GM23338 (cell line): ENCODE data around the gene COMTD1. TPM values are rescaled to one million over a fixed set of nuclear protein-coding genes. Genes with fewer than 3 reads are reported as not detected.

Experiments used
- ATAC-seq: fragments of 200-7000 bp; cut with Tn5 transposase; 3 replicates; pipeline ENCODE4 v1.9.1; 2020
- DNase-seq: peaks from one replicate; pipeline ENCODE4 v3.0.0-alpha.2; 2015; ENCODE audit warnings: low spot score
- H2AFZ ChIP-seq: fragments of 200-600 bp; sonication (generic); 2 replicates; pipeline ENCODE4 v1.8.0; 2016; ENCODE audit warnings: antibody characterized with exemption, mild to moderate bottlenecking, moderate library complexity
- H3F3A ChIP-seq: fragments of 200-600 bp; sonication (generic); replicated peaks from 2 replicates; pipeline ENCODE4 v1.8.0; 2017; ENCODE audit warnings: antibody characterized with exemption, mixed run types, low read depth
- H3K27ac ChIP-seq: fragments of 200-600 bp; sonication (generic); 2 replicates; pipeline ENCODE4 v1.6.1; 2016; ENCODE audit warnings: low read depth
- H3K27me3 ChIP-seq: fragments of 200-600 bp; sonication (generic); 2 replicates; pipeline ENCODE4 v1.8.0; 2016; ENCODE audit warnings: mild to moderate bottlenecking, mixed run types, moderate library complexity; ENCODE audit not compliant: insufficient read depth
- H3K36me3 ChIP-seq: fragments of 200-600 bp; sonication (generic); 2 replicates; pipeline ENCODE4 v1.8.0; 2016; ENCODE audit warnings: mild to moderate bottlenecking; ENCODE audit not compliant: insufficient read depth
- H3K4me1 ChIP-seq: fragments of 200-600 bp; sonication (generic); 2 replicates; pipeline ENCODE4 v1.8.0; 2016; ENCODE audit warnings: mild to moderate bottlenecking, moderate library complexity; ENCODE audit not compliant: insufficient read depth
- H3K4me2 ChIP-seq: fragments of 200-600 bp; sonication (generic); 2 replicates; pipeline ENCODE4 v1.7.1; 2017; ENCODE audit warnings: mixed run types
- H3K4me3 ChIP-seq: fragments of 200-600 bp; sonication (generic); 2 replicates; pipeline ENCODE4 v1.6.1; 2016; ENCODE audit warnings: mixed run types
- H3K79me2 ChIP-seq: fragments of 200-600 bp; sonication (generic); replicated peaks from 2 replicates; pipeline ENCODE4 v1.8.0; 2017; ENCODE audit warnings: mild to moderate bottlenecking; ENCODE audit not compliant: insufficient read depth
- H3K9me2 ChIP-seq: fragments of 200-600 bp; sonication (generic); 2 replicates; pipeline ENCODE4 v1.8.0; 2017; ENCODE audit not compliant: insufficient read depth
- H4K20me1 ChIP-seq: fragments of 200-600 bp; sonication (generic); replicated peaks from 2 replicates; pipeline ENCODE4 v1.8.0; 2017; ENCODE audit warnings: mild to moderate bottlenecking; ENCODE audit not compliant: insufficient read depth
- H3K27ac Mint-ChIP-seq: 2 replicates; pipeline ENCODE4 v1.8.0; 2020; ENCODE audit warnings: inconsistent platforms, mild to moderate bottlenecking, moderate library complexity, mixed read lengths
- H3K27me3 Mint-ChIP-seq: 3 replicates; pipeline ENCODE4 v1.8.0; 2022; ENCODE audit warnings: low read depth, mild to moderate bottlenecking, moderate library complexity, mixed read lengths, inconsistent platforms; ENCODE audit not compliant: insufficient read depth, poor library complexity
- H3K36me3 Mint-ChIP-seq: 3 replicates; pipeline ENCODE4 v1.8.0; 2021; ENCODE audit warnings: low read depth, mild to moderate bottlenecking, inconsistent platforms, moderate library complexity, mixed read lengths
- H3K4me1 Mint-ChIP-seq: 3 replicates; pipeline ENCODE4 v1.8.0; 2020; ENCODE audit warnings: mild to moderate bottlenecking, inconsistent platforms, mixed read lengths
- H3K4me3 Mint-ChIP-seq: 3 replicates; pipeline ENCODE4 v1.8.0; 2021; ENCODE audit warnings: moderate library complexity, mild to moderate bottlenecking, inconsistent platforms, mixed read lengths
- H3K9me3 Mint-ChIP-seq: 3 replicates; pipeline ENCODE4 v1.8.0; 2020; ENCODE audit warnings: moderate library complexity, mild to moderate bottlenecking, inconsistent platforms, mixed read lengths
- CREB1 ChIP-seq: fragments of 250-450 bp; sonication (Bioruptor Pico); IDR thresholded peaks from 2 replicates; pipeline ENCODE4 v1.5.0; 2020; ENCODE audit warnings: low read depth, mild to moderate bottlenecking, moderate library complexity
- EZH2 ChIP-seq: fragments of 200-600 bp; sonication (generic); IDR thresholded peaks from one replicate; pipeline ENCODE4 v1.8.0; 2017; ENCODE audit warnings: antibody characterized with exemption, mild to moderate bottlenecking, low read depth; ENCODE audit not compliant: unreplicated experiment
- EZH2phosphoT487 ChIP-seq: fragments of 200-600 bp; sonication (generic); IDR thresholded peaks from one replicate; pipeline ENCODE4 v1.8.1; 2018; ENCODE audit warnings: antibody characterized with exemption; ENCODE audit not compliant: unreplicated experiment
- POLR2AphosphoS5 ChIP-seq: IDR thresholded peaks from 2 replicates; pipeline ENCODE4 v1.6.1; 2016; ENCODE audit warnings: antibody characterized with exemption, low read depth
- ZNF331 ChIP-seq: fragments of 250-450 bp; sonication (Bioruptor Pico); IDR thresholded peaks from 2 replicates; pipeline ENCODE4 v1.5.0; 2020; ENCODE audit warnings: low read depth, mild to moderate bottlenecking, moderate library complexity
- polyA plus RNA-seq: library from polyadenylated mRNA; unstranded; fragments of >200 nt; fragmentation: Nextera tagmentation; extraction: Ambion mirVana; gene quantifications from 2 replicates; pipeline ENCODE4 v1.2.1, GENCODE V29; 2016
- total RNA-seq: library from RNA; depleted of rRNA; stranded (reverse); fragments of >200 nt; shearing (Covaris generic); gene quantifications from 2 replicates; pipeline ENCODE4 v1.2.3, GENCODE V29; 2014
- TF ChIP-seq, protein P1 (sequence below), 2 experiments: fragments of 200-600 bp in 1 of 2; sonication (generic) in 1 of 2; conservative IDR thresholded peaks; 2 replicates each; pipeline versions ENCODE4 v1.5.1 to v1.6.1; 2016 to 2017; ENCODE audit warnings: antibody characterized with exemption in 2 of 2, low read depth in 2 of 2, mild to moderate bottlenecking in 2 of 2, moderate library complexity in 1 of 2
- TF ChIP-seq, protein P2 (sequence below): IDR thresholded peaks from one replicate; pipeline ENCODE4 v1.6.1; 2018; ENCODE audit warnings: antibody characterized with exemption; ENCODE audit not compliant: unreplicated experiment
- TF ChIP-seq, protein P3 (sequence below): fragments of 250-450 bp; sonication (Bioruptor Pico); IDR thresholded peaks from 2 replicates; pipeline ENCODE4 v1.5.0; 2020; ENCODE audit warnings: mild to moderate bottlenecking, moderate library complexity

Gene COMTD1
- total and polyA plus RNA-seq, 2 experiments from 2014 or later: 40.0 to 46.7 TPM

DNA sequence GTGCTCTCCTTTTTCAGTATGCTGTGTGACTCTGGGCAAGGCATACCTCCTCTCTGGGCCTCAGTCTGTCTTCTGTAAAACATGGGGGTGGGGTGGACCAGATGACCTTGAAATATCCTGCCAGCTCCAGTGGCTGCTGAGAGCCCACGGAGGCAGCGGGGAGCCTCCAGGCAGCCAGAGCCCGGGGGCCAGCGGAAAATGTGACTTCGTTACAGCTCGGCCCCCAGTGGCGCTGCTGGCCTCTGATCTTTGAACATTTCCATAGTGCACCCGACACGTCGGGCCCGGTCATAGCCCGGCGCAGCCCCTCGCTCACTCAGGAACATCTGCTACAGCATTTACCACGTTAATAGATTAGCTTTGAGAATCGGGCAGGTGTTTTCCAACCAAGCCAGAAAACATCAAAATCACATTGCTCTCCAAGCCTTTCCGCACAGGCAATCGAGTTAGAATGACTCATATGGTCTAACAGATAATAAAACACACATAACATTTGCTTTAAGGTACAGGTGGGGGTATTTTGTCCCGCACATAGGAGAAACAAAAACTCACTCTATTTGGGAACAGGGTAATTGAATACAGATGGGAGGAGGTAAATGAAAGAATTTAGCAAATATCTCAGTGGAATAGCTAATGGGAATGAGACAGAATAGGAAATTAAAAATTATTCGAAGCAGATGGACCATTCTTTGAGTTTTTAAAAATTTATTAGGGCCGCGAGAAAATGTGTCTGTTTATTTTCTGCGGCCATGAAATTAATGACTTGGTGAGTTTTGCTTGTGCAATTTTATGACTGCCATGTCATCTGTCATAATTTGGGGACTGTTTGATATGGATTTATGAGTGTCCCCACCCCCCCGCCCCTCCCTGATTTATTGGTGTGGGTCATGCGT lies 26.3 kb upstream of the COMTD1 start:
- no peak; the same call in 2 of the 3 replicates for ATAC-seq
- H3K4me3 Mint-ChIP-seq: no peak overlapping the region
- no peaks in the 10 kb centered on the region for H4K20me1 ChIP-seq
- H2AFZ ChIP-seq: no peak overlapping the region
- H3K27ac Mint-ChIP-seq: no peak overlapping the region
- H3K9me2 ChIP-seq: no peaks in the 10 kb centered on the region
- no peak for DNase-seq
- no peaks in the 10 kb centered on the region for H3K36me3 ChIP-seq
- H3K4me1 Mint-ChIP-seq: peaks cover 3% of the 10 kb centered on the region; the same call in 2 of the 3 replicates
- H3K27me3 ChIP-seq: no peaks in the 10 kb centered on the region
- peaks cover 5% of the 10 kb centered on the region; the same call in 1 of the 3 replicates for H3K9me3 Mint-ChIP-seq
- H3K36me3 Mint-ChIP-seq: 0 out of 3 replicates have a peak, but pooled peaks cover 2% of the 10 kb centered on the region
- no peaks in the 10 kb centered on the region for H3K79me2 ChIP-seq
- no peak overlapping the region for H3K27ac ChIP-seq
- H3K4me1 ChIP-seq: no peaks in the 10 kb centered on the region
- no peak overlapping the region for H3K4me2 ChIP-seq
- no peaks in the 10 kb centered on the region for H3F3A ChIP-seq
- no peak for TF ChIP-seq EZH2phosphoT487
- H3K4me3 ChIP-seq: no peak overlapping the region
- peaks cover 8% of the 10 kb centered on the region for H3K27me3 Mint-ChIP-seq

DNA sequence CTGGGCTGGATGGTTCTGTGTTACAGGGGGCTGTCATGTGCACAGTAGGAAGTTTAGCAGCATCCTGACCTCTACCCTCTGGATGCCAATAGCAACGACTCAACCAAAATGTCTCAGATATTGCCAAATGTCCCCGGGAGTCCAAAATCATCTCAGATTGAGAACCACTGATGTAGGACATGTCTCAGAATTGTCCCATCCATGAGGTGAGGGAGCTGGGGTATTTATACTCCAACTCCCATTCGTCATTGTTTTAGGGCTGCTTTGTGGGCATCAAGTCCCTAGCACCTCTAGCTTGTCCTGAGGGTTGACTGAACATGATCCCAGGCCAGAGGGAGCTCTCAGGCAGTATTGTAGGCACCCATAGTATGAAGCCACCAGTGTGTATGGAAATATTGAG lies 25.2 kb upstream of the COMTD1 start:
- H3K4me1 Mint-ChIP-seq: peaks cover 3% of the 10 kb centered on the region; the same call in 2 of the 3 replicates
- no peak for DNase-seq
- Histone ChIP-seq H3K27ac (no peak overlapping the region), H3K9me2 (no peaks in the 10 kb centered on the region), H3F3A (no peaks in the 10 kb centered on the region), H3K4me1 (no peaks in the 10 kb centered on the region), H3K4me3 (no peak overlapping the region), H3K4me2 (no peak overlapping the region), H3K27me3 (no peaks in the 10 kb centered on the region), H2AFZ (no peak overlapping the region), H3K36me3 (no peaks in the 10 kb centered on the region), H3K79me2 (no peaks in the 10 kb centered on the region), H4K20me1 (no peaks in the 10 kb centered on the region)
- H3K9me3 Mint-ChIP-seq: peaks cover 5% of the 10 kb centered on the region; the same call in 2 of the 3 replicates
- no peak overlapping the region for H3K27ac Mint-ChIP-seq
- no peak overlapping the region for H3K4me3 Mint-ChIP-seq
- no peak for ATAC-seq
- peaks cover 5% of the 10 kb centered on the region for H3K27me3 Mint-ChIP-seq
- H3K36me3 Mint-ChIP-seq: 0 out of 3 replicates have a peak, but pooled peaks cover 2% of the 10 kb centered on the region
- TF ChIP-seq, protein P1, sequence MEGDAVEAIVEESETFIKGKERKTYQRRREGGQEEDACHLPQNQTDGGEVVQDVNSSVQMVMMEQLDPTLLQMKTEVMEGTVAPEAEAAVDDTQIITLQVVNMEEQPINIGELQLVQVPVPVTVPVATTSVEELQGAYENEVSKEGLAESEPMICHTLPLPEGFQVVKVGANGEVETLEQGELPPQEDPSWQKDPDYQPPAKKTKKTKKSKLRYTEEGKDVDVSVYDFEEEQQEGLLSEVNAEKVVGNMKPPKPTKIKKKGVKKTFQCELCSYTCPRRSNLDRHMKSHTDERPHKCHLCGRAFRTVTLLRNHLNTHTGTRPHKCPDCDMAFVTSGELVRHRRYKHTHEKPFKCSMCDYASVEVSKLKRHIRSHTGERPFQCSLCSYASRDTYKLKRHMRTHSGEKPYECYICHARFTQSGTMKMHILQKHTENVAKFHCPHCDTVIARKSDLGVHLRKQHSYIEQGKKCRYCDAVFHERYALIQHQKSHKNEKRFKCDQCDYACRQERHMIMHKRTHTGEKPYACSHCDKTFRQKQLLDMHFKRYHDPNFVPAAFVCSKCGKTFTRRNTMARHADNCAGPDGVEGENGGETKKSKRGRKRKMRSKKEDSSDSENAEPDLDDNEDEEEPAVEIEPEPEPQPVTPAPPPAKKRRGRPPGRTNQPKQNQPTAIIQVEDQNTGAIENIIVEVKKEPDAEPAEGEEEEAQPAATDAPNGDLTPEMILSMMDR (conservative IDR thresholded peaks at IDR 0.05; ENCODE audit: low read depth in 2 of 2): no peak
- TF ChIP-seq ZNF331: no peak
- TF ChIP-seq, protein P2, sequence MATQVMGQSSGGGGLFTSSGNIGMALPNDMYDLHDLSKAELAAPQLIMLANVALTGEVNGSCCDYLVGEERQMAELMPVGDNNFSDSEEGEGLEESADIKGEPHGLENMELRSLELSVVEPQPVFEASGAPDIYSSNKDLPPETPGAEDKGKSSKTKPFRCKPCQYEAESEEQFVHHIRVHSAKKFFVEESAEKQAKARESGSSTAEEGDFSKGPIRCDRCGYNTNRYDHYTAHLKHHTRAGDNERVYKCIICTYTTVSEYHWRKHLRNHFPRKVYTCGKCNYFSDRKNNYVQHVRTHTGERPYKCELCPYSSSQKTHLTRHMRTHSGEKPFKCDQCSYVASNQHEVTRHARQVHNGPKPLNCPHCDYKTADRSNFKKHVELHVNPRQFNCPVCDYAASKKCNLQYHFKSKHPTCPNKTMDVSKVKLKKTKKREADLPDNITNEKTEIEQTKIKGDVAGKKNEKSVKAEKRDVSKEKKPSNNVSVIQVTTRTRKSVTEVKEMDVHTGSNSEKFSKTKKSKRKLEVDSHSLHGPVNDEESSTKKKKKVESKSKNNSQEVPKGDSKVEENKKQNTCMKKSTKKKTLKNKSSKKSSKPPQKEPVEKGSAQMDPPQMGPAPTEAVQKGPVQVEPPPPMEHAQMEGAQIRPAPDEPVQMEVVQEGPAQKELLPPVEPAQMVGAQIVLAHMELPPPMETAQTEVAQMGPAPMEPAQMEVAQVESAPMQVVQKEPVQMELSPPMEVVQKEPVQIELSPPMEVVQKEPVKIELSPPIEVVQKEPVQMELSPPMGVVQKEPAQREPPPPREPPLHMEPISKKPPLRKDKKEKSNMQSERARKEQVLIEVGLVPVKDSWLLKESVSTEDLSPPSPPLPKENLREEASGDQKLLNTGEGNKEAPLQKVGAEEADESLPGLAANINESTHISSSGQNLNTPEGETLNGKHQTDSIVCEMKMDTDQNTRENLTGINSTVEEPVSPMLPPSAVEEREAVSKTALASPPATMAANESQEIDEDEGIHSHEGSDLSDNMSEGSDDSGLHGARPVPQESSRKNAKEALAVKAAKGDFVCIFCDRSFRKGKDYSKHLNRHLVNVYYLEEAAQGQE: no peak
- no peak for TF ChIP-seq POLR2AphosphoS5
- TF ChIP-seq, protein P3, sequence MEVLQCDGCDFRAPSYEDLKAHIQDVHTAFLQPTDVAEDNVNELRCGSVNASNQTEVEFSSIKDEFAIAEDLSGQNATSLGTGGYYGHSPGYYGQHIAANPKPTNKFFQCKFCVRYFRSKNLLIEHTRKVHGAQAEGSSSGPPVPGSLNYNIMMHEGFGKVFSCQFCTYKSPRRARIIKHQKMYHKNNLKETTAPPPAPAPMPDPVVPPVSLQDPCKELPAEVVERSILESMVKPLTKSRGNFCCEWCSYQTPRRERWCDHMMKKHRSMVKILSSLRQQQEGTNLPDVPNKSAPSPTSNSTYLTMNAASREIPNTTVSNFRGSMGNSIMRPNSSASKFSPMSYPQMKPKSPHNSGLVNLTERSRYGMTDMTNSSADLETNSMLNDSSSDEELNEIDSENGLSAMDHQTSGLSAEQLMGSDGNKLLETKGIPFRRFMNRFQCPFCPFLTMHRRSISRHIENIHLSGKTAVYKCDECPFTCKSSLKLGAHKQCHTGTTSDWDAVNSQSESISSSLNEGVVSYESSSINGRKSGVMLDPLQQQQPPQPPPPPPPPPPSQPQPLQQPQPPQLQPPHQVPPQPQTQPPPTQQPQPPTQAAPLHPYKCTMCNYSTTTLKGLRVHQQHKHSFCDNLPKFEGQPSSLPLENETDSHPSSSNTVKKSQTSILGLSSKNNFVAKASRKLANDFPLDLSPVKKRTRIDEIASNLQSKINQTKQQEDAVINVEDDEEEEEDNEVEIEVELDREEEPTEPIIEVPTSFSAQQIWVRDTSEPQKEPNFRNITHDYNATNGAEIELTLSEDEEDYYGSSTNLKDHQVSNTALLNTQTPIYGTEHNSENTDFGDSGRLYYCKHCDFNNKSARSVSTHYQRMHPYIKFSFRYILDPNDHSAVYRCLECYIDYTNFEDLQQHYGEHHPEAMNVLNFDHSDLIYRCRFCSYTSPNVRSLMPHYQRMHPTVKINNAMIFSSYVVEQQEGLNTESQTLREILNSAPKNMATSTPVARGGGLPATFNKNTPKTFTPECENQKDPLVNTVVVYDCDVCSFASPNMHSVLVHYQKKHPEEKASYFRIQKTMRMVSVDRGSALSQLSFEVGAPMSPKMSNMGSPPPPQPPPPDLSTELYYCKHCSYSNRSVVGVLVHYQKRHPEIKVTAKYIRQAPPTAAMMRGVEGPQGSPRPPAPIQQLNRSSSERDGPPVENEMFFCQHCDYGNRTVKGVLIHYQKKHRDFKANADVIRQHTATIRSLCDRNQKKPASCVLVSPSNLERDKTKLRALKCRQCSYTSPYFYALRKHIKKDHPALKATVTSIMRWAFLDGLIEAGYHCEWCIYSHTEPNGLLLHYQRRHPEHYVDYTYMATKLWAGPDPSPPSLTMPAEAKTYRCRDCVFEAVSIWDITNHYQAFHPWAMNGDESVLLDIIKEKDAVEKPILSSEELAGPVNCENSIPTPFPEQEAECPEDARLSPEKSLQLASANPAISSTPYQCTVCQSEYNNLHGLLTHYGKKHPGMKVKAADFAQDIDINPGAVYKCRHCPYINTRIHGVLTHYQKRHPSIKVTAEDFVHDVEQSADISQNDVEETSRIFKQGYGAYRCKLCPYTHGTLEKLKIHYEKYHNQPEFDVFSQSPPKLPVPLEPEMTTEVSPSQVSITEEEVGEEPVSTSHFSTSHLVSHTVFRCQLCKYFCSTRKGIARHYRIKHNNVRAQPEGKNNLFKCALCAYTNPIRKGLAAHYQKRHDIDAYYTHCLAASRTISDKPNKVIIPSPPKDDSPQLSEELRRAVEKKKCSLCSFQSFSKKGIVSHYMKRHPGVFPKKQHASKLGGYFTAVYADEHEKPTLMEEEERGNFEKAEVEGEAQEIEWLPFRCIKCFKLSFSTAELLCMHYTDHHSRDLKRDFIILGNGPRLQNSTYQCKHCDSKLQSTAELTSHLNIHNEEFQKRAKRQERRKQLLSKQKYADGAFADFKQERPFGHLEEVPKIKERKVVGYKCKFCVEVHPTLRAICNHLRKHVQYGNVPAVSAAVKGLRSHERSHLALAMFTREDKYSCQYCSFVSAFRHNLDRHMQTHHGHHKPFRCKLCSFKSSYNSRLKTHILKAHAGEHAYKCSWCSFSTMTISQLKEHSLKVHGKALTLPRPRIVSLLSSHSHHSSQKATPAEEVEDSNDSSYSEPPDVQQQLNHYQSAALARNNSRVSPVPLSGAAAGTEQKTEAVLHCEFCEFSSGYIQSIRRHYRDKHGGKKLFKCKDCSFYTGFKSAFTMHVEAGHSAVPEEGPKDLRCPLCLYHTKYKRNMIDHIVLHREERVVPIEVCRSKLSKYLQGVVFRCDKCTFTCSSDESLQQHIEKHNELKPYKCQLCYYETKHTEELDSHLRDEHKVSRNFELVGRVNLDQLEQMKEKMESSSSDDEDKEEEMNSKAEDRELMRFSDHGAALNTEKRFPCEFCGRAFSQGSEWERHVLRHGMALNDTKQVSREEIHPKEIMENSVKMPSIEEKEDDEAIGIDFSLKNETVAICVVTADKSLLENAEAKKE (CRISPR knock-in tag): no peak
- TF ChIP-seq EZH2: no peak
- no peak for TF ChIP-seq CREB1 (CRISPR knock-in tag)
